GM21576 (cell line): ENCODE measurements around the gene CARMIL3.

ENCODE experiments used
- ATAC-seq: cut with Tn5 transposase; IDR thresholded peaks from one replicate; pipeline ENCODE4 v1.9.1; 2021; ENCODE audit warnings: mild to moderate bottlenecking, moderate library complexity; ENCODE audit not compliant: unreplicated experiment

Gene CARMIL3

DNA sequence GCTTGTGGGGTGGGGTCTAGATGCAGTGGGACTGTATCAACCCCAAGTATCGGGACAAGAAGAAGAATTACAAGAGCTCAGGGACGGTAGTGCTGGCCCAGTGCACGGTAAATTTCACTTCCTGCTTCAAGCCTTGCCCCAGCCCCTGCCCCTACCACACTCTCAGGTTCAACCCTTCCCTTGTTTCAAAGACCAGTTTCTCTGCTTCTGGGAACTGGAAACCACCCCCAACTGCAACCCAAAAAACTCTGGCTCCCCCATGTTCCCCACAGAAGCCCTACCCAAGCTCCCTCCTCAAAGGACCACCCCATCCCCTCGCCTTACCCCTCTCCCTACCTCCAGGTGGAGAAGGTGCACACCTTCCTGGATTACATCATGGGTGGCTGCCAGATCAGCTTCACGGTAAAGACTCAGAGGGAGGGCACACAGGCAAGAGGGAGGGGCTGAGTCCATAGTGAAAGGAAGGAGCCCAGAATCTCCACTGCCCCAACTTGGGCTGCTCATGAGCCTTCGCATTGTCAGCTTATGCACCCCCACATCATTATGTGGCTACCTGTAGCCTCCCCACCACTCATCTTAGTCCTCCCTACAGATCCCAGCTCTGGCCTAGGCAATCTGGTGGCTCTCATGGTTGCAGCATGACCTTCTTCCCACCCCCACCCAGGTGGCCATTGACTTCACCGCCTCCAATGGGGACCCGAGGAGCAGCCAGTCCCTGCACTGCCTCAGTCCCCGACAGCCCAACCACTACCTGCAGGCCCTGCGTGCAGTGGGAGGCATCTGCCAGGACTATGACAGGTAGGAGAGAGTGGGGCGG is 23.9 kb downstream of the CARMIL3 start:
- peak; percentile 63 for ATAC-seq

DNA sequence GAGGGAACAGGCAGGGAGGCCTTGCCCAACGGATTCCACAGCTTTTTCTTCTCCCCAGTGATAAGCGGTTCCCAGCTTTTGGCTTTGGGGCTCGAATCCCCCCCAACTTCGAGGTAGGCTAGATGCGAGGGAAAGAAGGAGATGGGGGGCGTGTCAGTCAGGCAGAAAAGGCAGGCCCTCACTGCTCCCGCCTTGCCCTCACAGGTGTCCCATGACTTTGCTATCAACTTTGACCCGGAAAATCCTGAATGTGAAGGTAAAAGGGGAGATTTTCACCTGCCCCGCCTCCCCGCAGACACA is 24.4 kb downstream of the CARMIL3 start:
- ATAC-seq = no peak

DNA sequence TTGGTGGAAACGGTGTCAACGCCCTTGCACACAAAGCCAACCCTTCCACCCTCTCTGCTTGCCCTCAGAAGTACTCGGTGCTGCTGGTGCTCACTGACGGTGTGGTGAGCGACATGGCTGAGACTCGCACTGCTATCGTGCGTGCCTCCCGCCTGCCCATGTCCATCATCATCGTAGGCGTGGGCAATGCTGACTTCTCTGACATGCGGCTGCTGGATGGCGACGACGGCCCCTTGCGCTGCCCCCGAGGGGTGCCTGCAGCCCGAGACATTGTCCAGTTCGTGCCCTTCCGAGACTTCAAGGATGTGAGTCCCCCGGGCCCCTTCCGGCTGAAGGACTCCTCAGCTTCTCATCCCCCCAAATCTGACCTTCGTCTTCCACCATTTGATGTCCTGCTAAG is 25.3 kb downstream of the CARMIL3 start:
- no peak for ATAC-seq

DNA sequence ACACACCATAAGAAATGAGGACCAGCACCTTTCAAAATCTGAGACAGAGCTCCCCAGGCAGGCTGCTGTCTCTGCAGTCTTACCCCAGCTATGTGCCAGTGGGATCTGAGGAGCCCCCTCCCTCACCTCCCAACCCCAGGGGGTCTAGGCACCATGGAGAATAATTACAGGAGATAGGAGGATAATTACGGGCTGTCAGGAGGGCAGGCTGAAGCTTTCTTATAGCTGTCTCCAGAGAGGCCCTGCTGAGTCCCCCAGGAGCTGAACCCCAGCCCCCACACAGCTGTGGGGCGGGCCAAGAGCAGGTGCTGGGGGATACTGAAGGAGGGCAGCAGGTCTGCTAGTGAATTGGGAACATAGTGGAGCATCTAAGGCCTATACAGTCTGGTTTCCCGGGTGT is 26.3 kb downstream of the CARMIL3 start:
- ATAC-seq = no peak

DNA sequence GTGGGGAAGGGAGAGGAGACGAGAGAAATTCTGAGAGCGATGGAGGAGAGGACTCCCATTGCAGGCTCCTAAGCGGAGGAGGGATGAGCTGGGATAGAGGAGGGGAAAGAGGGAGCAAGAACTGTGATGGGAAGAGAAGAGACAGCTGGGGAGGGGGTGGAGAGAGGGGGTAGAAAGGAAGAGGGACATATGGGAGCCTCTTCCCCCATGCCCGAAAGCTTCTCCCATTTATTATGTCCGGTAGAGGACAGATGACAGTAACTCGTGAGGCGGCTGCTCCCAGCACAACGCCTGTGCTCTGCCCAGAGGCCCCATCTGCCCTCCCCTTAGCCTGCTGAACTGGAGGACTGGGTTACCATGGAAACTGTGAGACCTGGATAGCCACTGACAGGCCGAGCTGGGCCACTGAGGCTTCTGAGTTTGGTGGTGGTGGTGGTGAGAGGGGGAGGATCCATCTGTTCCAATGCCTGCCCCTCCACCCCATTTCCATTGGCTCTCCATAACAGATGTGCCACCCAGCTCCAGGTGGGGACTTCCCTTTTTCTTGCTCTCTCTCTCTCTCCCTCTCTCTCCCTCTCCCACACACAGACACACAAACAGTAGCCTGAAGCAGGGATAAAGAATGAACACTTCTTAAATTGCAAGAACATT is 27.8 kb downstream of the CARMIL3 start:
- no peak for ATAC-seq

DNA sequence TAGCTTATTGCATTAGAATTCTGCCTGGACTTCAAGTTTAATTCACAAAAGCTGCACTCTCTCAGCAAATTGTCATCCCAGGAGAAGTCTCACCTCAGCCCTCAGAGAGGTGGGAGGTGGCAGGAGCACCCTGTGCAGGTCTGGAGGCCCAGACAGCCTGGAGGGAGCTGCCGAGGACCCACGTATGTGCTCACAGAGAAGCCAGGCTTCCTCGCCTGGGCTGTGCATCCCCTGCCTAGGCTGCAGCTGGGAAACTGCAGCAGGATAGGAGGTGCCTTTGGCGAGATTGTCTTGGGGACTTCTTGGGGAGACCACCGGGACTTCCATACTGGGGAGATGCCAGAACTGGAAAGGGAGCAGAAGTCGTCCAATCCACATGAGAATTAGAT is 28.3 kb downstream of the CARMIL3 start:
- ATAC-seq = no peak

DNA sequence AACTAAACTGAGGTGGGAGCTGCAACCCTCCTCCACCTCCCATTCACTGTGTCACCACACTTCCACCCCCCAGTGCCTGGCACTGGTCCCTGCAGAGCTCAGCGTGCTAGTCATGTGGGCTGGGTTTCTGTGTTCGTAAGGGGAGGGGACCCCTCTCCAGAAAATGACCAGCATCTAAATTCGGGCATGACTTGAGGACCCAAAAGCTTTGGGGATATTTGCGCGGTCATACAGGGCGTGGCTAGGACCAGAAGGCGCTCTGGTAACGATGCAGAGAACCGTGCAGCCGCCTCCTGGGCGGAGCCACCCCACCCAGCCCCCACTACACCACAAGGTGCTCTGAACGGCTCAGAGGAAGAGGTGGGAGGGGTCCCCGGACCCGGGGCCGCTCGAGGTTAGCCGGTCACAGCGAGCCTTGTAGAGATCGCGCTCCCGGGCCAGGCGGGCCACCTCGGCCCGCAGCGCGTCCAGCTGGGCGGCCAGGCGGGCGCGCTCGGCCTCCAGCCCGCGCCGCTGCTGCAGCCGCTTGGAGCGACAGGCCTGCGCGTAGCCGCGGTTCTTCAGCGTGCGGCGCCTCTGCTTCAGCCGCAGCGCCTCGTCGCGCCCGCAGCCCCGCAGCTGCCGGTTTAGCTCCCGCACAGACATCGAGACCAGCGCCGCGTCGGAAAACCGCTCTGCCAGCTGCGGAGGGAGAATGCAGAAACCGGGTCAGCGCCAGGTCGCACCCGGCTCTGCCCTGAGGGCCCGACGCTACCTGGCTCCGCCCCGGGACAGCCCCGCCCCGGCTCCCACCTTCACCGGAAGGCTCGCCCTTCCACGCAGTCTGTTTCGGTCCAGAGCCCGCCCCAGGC is 29.3 kb downstream of the CARMIL3 start:
- ATAC-seq = peak; percentile 88

DNA sequence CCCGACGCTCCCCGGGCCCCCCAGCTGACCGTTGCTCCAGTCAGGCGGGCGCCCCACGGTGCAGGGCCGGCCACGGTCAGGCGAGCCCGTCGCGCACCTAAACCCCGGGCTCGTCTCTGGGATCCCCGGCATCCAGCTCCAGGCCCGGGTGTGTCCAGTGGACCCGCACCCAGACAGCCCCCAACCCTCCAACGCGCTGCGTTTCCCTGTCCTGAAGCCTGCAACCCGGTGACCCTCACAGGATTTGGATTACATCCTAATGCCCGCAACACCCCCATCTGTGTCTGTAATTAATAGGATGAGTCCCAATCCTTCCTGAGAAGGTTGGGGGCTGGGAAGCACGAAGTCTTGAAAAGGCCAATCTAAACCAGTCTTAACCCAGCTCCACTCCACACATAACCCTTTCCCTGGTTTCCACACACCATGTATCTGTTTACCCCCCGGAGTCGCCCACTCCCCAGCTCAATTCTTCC is 30.0 kb downstream of the CARMIL3 start:
- ATAC-seq = no peak

DNA sequence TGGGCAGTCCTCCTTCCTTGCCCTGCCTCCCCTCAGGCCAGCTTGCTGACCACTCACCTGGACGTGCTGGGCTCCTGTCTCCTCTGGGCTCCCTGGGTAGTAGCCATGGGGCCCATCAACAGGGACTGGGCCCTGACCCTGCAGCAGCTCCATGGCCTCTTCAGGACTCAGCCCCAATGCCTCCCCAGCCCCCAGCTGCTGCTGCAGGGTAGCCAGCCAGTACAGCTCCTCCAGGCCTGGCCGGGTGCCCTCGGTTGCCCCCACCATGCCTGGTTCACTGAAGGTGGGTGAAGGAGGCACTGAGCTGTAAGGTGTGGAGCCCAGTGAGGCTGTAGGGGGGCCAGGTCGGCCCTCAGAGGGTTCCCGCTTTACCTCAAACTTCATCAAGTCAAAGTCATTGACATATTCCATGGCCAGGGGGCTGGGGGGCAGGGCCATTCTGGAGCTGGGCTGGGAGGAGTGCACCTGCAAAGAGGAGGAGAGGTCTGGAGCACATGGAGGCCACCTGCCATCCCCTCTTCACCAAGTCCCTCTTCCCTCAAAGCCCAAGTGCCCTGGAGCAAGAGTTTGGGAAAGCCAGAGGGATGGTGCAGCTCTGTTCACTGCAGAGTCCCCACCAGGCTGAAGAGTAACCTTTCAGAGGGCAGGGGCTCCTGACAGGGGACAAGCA is 30.7 kb downstream of the CARMIL3 start:
- no peak for ATAC-seq

DNA sequence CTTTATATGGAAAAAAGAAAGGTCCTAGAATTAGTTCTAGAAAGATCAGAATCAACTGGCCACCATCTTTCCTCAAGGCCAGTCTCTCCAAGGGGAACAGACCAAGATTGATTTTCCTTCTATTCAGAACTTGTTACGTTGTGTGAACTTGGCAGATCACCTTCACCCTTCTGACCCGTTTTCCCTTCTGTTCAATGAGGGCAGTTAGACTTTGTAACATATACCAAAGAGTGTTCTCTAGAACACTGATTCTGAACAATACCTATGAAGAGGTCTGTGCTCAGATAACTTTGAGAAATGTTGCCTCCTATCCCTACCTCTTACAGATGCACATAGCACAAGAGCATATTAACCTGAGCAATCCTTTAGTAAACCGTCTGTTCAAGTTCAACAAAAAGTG is 31.7 kb downstream of the CARMIL3 start:
- ATAC-seq = no peak

DNA sequence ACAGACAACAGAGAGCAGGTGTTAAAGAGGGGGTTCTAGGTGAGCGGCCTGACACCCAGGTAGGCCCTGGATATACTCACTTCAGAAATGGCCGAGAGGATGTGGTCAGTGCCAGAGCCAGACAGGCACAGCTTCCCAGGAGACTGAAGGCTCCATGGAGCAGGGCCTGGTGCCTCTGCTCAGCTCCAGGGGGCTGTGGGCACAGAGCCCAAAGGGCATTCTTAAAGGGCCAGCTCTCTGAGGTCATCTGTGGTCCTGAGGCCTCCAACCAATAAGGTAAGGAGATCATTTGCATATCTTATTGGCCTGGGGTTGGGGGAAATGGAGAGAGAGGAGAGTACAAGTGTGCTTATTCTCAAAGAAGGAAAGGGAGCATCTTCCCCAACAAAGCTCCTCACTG is 32.6 kb downstream of the CARMIL3 start:
- no peak for ATAC-seq

DNA sequence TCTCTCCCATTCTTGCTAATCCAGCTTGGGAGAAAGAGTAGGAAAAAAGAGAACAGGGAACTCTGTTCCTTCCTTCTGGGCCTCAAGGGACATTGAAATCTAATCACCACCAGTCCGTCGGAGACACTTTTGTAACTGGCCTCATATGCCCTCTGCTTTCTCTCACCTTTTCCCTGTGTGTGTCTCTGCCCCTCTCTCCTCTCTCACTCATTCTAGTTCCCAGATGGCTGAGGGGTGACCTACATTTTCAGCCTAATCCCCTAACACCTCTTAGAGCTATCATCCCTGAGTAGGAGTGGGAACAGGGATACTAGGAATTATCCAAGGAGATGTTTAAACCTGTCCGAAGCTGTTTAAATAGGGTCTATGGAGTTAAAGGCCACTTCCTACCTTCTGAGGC is 33.4 kb downstream of the CARMIL3 start:
- no peak for ATAC-seq

DNA sequence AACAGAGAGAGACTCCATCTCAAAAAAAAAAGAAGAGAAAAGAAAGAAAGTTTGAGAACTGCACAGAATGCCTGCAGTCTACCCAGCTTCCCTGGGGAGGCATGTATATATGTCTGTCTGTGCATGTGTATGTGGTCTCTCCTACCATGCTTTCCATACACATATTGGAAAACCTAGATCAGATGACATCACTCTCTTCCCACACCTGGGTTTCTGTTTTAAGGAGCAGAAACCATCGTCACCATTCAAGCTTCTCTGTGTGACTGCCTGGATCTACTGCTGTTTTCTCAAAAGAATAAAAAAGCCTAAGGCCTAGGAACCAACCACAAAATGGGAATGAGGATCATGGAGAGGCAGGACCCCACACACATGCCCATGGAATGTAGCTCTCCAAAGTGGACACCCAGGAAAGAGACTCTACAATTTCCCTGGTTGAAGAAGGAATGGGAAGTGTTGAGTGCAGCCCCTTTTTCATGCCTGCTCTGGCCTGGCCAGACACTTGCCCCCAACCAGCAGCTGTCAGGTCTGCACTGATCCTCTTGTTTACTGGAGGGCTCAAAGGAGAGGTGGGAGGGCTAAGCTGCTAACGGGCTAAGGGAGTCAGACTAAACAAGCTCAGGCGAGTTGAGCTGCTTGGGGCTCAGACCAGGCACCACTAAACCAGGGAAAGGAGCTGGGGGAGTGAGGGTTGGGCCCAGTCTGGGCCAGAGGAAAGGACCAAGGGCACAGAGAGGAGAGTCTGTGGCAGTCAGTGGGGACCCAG is 34.6 kb downstream of the CARMIL3 start:
- no peak for ATAC-seq

DNA sequence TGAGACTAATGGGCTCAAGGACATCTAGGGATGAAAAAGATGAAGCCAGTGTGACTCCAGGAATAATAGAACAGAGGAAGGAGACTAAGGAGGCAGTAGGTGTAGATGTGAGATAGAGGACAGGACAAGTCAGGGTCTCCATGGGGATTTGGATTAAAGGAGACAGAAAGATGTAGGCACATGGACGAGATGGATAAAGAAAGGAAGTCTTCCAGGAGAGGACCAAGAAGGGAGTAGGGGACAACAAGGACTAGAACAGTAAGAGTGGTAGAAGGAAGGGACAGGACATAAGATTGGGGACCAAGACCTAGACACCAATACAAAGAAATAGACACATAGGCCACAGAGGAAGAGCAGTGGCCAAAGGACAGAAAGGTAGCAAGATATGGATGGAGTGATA is 35.2 kb downstream of the CARMIL3 start:
- no peak for ATAC-seq

DNA sequence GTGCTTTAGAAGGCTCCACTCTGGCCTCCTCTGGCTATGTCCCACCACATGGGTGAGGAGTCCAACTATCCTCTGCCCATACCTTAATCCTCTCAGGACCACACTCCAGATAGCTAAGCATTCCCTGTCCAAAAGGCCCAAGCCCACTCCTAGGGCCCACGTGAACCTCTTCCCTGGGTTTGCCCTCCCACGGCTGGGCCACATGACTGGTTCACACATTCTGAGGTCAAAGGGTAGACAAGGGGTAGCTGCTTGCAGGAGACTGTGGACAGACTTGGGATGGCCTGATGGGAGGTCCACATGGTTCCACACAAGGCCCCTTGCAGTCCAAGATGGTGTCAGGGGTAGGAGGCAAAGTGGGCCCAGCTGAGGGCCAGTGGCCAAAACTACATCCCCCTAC is 36.3 kb downstream of the CARMIL3 start:
- no peak for ATAC-seq

DNA sequence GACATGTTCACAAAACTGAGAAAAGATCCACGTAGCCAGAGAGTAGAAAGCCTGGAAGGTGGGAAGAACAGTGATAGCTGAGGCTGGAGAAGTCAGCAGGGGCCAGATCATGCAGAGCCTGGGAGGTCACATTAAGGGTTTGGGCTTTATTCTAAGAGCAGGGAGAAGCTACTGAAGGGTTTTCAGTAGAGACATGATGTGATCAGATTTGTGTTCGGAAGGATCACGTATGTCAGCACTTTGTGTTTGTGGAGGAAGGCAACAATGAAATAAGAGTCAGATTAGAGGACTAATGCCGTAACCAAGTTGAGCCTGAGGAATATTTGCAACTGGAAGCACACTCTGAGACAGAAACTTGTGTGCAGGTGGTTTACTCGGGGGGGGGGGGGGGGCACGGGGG is 38.1 kb downstream of the CARMIL3 start:
- ATAC-seq = no peak

DNA sequence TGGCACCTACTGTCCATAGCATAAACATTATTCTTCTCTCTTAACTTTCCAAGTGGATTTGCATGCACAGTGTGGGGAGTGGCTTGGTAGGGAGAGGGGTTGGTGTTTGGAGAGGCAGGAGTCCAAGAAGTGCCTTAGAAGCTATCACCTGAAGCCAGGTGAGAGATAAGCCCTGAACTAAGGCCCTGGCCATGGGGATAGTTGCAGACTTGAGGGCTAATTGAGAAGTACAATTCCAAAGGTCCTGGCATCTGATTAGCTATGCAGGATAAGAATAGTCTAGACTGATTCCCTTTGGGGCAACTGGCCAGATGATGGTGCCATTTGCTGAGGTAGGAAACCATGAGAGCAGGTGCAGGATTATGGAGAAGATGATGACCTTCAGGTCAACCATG is 40.3 kb downstream of the CARMIL3 start:
- no peak for ATAC-seq

DNA sequence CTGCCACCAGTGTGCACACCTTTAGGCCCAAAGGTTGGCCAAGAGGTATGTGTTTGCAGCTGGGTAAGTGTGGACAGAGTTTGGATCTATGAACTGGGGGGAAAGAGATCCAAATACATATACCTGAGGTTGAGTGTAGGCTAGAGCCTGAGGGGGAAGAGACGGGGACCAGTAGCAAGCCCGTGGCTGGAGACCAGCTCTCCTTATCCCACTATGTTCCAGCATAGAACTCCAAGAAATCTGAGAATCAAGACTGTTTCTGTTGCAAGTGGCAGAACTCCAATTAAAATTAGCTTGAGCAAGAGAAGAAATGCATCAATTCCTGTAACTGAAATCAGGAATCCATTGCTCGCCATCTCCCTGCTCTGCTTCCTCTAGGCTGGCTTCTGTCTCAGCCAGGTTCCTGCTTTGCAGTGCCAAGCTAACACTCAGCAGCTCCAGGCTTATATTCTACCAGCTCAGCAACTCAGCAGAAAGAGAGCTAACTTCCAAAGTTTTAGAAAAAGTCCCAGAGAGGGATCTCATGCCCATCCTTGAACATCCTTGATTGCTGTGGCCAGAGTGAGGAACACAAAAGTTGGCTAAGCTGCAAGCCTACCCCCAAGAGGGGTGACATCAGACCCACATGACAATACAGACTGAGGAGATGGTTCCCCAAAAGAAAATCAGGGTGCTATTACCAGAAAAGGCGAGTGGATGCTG is 40.8 kb downstream of the CARMIL3 start:
- no peak for ATAC-seq

DNA sequence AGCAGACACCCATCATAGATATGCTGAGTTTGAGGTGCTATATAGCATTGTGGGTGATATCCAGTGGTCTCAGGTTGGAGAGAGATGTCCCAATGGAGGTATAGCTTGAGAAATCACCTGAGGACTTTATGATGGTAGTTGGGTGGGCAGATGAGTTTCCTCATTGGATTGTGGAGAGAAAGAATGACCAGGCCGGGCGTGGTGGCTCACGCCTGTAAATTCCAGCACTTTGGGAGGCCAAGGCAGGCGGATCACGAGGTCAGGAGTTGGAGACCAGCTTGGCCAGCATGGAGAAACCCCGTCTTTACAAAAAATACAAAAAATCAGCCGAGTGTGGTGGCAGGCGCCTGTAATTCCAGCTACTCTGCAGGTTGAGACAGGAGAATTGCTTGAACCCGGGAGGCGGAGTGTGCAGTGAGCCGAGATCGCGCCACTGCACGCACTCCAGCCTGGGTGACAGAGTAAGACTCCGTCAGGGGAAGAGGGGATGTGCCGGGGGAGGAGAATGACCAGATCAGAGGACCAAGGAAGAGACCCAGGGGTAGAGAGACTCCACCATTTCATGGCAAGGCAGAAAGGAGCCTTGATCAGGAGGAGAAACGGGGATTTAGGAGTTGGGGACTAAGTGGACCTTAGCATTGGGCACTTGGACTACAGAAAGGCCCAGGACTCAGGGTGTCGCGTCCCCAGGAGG is 41.5 kb downstream of the CARMIL3 start:
- no peak for ATAC-seq
